ENCODE results near the gene GFRA1.

DNA sequence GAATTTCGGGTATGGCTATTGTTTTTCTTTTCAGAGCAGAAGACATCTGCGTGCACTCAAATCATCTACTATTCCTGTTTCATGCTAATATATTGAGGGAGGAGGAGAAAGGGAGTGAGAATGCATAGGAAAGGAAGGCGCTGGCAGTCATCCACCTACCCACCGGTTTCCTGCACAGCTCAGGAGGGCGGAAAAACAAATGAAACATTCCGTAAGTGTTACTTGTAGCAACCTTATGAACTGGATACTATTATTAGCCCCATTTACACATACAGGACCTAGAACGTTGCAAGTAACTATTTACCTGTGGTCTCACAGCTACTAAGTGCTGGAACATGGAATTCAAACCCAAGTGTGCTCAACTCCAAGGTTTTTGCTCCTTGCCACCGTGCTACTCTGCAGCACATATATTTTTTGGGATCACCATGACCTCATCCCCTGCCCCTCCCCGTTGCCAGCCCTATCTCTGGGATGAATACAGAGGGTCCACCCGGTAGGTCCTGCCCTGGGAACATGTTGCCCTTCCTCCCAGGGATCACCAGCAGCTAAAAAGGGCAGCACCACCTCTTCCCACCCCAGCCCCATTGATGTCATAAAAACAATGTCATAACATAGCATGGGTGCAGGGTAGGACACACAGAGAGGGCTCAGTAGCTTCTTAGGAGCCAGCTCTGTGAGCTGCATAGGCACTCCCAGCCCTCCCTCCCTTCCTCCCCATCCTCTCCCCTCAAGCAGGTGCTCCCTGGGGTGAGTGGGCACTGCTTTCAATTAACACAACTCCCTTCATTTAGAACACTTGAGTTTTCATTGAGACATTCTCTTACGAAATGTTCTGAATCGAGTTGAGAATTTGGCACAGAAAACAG is 16.9 kb downstream of the GFRA1 start:
- no peak for TF ChIP-seq NPAS2 (CRISPR knock-in tag; IDR thresholded peaks at IDR 0.05; ENCODE audit: borderline replicate concordance)
- TF ChIP-seq, protein P1, sequence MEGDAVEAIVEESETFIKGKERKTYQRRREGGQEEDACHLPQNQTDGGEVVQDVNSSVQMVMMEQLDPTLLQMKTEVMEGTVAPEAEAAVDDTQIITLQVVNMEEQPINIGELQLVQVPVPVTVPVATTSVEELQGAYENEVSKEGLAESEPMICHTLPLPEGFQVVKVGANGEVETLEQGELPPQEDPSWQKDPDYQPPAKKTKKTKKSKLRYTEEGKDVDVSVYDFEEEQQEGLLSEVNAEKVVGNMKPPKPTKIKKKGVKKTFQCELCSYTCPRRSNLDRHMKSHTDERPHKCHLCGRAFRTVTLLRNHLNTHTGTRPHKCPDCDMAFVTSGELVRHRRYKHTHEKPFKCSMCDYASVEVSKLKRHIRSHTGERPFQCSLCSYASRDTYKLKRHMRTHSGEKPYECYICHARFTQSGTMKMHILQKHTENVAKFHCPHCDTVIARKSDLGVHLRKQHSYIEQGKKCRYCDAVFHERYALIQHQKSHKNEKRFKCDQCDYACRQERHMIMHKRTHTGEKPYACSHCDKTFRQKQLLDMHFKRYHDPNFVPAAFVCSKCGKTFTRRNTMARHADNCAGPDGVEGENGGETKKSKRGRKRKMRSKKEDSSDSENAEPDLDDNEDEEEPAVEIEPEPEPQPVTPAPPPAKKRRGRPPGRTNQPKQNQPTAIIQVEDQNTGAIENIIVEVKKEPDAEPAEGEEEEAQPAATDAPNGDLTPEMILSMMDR (IDR thresholded peaks at IDR 0.05) = no peak
- no peak for TF ChIP-seq POLR2A (IDR thresholded peaks at IDR 0.05; ENCODE audit: low read length)
- TF ChIP-seq ESRRA (IDR thresholded peaks at IDR 0.05; ENCODE audit: borderline replicate concordance, low read length) = no peak
- TF ChIP-seq FOSL2 (IDR thresholded peaks at IDR 0.05) = no peak
- TF ChIP-seq FOSL2 (CRISPR knock-in tag; IDR thresholded peaks at IDR 0.05) = no peak
- TF ChIP-seq HDAC2 (IDR thresholded peaks at IDR 0.05) = no peak
- no peak for TF ChIP-seq JUN (IDR thresholded peaks at IDR 0.05)
